Measurements from ENCODE around the gene TLNRD1.

TLNRD1 gene

GRCh38 chr15:81001152-81002008 lies 657 bp downstream of the TLNRD1 start:
- intact Hi-C loops (cut with micrococcal nuclease), result loop anchor here (2.0 to 5.0 kb wide), 2 partner anchors 29 to 266 kb away; no protein-coding TSS in a partner anchor
- Mint-ChIP-seq H3K4me1 (ENCODE audit: low read depth) (peaks cover 42% of the 10 kb centered on the region), H3K27me3 (no peaks in the 10 kb centered on the region), H3K36me3 (ENCODE audit: low read depth) (peaks cover 48% of the 10 kb centered on the region), H3K27ac (peak overlapping the region; percentile 95), H3K9me3 (no peaks in the 10 kb centered on the region), H3K4me3 (peak overlapping the region; percentile 83)

- Mint-ChIP-seq H3K27ac (peak overlapping the region; percentile 95), H3K9me3 (no peaks in the 10 kb centered on the region), H3K4me3 (peak overlapping the region; percentile 83), H3K27me3 (no peaks in the 10 kb centered on the region), H3K4me1 (ENCODE audit: low read depth) (peaks cover 42% of the 10 kb centered on the region), H3K36me3 (ENCODE audit: low read depth) (peaks cover 48% of the 10 kb centered on the region)
- intact Hi-C loops (cut with micrococcal nuclease), result loop anchor here (5.0 kb wide), 1 partner anchor 265 kb away; no protein-coding TSS in a partner anchor
Measured at GRCh38 chr15:81002009-81002330, 1.2 kb downstream of the TLNRD1 start.

- intact Hi-C loops (cut with micrococcal nuclease), result loop anchor here (5.0 kb wide), 1 partner anchor 265 kb away; no protein-coding TSS in a partner anchor
- Mint-ChIP-seq H3K27me3 (no peaks in the 10 kb centered on the region), H3K36me3 (ENCODE audit: low read depth) (peaks cover 48% of the 10 kb centered on the region), H3K4me1 (ENCODE audit: low read depth) (peaks cover 38% of the 10 kb centered on the region), H3K9me3 (no peaks in the 10 kb centered on the region), H3K4me3 (peak overlapping the region; percentile 83), H3K27ac (peak overlapping the region; percentile 95)
Measured at GRCh38 chr15:81002331-81003096, 1.8 kb downstream of the TLNRD1 start.

DNA sequence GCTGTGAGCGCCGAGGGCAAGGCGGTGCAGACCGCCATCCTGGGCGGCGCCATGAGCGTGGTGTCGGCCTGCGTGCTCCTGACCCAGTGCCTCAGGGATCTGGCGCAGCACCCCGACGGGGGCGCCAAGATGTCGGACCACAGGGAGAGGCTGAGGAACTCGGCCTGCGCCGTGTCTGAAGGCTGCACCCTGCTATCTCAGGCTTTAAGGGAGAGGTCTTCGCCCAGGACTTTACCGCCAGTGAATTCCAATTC lies 2.3 kb downstream of the TLNRD1 start:
- H3K27me3 Mint-ChIP-seq, result no peaks in the 10 kb centered on the region
- no peak overlapping the region for H3K27ac Mint-ChIP-seq
- no peaks in the 10 kb centered on the region for H3K9me3 Mint-ChIP-seq
- intact Hi-C loops (cut with micrococcal nuclease), result loop anchor here (5.0 kb wide), 1 partner anchor 264 kb away; no protein-coding TSS in a partner anchor
- H3K4me3 Mint-ChIP-seq, result peak overlapping the region; percentile 44
- H3K36me3 Mint-ChIP-seq (ENCODE audit: low read depth), result peaks cover 48% of the 10 kb centered on the region
- peaks cover 37% of the 10 kb centered on the region for H3K4me1 Mint-ChIP-seq (ENCODE audit: low read depth)

- Mint-ChIP-seq H3K9me3 (no peaks in the 10 kb centered on the region), H3K4me1 (ENCODE audit: low read depth) (peaks cover 26% of the 10 kb centered on the region), H3K36me3 (ENCODE audit: low read depth) (peaks cover 41% of the 10 kb centered on the region), H3K4me3 (no peak overlapping the region), H3K27ac (no peak overlapping the region), H3K27me3 (no peaks in the 10 kb centered on the region)
- intact Hi-C loops (cut with micrococcal nuclease), result no loop called here
Measured at GRCh38 chr15:81006124-81006523, 5.4 kb downstream of the TLNRD1 start.

- H3K27me3 Mint-ChIP-seq, result no peaks in the 10 kb centered on the region
Measured at GRCh38 chr15:81007428-81008064, 6.8 kb downstream of the TLNRD1 start.

GRCh38 chr15:81008312-81008711 lies 7.6 kb downstream of the TLNRD1 start:
- Mint-ChIP-seq H3K27me3 (no peaks in the 10 kb centered on the region), H3K4me1 (ENCODE audit: low read depth) (peaks cover 24% of the 10 kb centered on the region), H3K9me3 (no peaks in the 10 kb centered on the region), H3K4me3 (no peak overlapping the region), H3K27ac (no peak overlapping the region), H3K36me3 (ENCODE audit: low read depth) (peaks cover 25% of the 10 kb centered on the region)
- intact Hi-C loops (cut with micrococcal nuclease), result loop anchor here (2.0 kb wide), 1 partner anchor 14 kb away; no protein-coding TSS in a partner anchor

More at GRCh38 chr15:81007428-81008064, 6.8 kb downstream of the TLNRD1 start:
- intact Hi-C loops (cut with micrococcal nuclease), result loop anchor here (2.0 kb wide), 1 partner anchor 15 kb away; no protein-coding TSS in a partner anchor
- Mint-ChIP-seq H3K9me3 (no peaks in the 10 kb centered on the region), H3K36me3 (ENCODE audit: low read depth) (peaks cover 27% of the 10 kb centered on the region), H3K4me1 (ENCODE audit: low read depth) (peaks cover 26% of the 10 kb centered on the region), H3K27ac (no peak overlapping the region), H3K4me3 (no peak overlapping the region)

DNA sequence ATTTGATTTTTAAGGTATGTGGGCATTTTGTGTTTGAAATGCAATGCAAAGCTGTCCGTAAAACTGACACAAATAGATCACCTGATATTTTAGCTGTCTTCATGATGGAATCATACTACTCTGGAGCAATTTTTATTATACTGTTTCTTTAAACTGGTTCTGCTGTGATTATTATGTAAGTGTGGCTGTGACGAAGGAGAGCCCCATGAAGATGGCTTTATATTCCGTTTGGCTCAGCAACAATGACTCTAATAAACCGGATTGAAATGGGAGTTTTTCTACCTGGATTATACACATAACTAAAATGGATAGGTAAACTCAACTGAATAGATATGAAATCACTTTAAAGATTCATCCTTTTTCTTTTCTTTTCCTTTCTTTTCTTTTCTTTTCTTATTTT lies 9.4 kb downstream of the TLNRD1 start:
- no peaks in the 10 kb centered on the region for H3K27me3 Mint-ChIP-seq
- H3K4me3 Mint-ChIP-seq, result no peak overlapping the region
- intact Hi-C loops (cut with micrococcal nuclease), result no loop called here
- peaks cover 17% of the 10 kb centered on the region for H3K4me1 Mint-ChIP-seq (ENCODE audit: low read depth)
- H3K27ac Mint-ChIP-seq, result no peak overlapping the region
- no peaks in the 10 kb centered on the region for H3K9me3 Mint-ChIP-seq
- H3K36me3 Mint-ChIP-seq (ENCODE audit: low read depth), result peaks cover 11% of the 10 kb centered on the region

DNA sequence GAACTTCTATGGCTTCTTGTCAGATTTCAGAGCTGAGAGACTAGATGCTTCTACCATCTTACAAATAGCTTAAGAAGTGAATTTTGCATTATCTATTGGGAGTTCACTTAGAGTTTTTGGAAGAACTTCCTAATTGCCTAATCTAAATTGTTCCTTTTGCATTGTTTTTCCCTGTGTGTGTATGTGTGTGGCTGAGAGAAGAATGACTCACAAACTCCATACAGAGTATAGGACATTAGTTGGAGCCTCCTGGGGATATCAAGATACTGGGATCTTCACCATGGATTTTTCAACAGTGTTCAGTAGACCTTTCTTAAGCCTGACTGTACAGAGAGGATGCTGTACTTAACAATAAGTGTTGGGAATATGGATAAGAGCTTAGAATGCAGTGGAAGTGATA lies 10.9 kb downstream of the TLNRD1 start:
- H3K36me3 Mint-ChIP-seq (ENCODE audit: low read depth), result peaks cover 7% of the 10 kb centered on the region
- no peaks in the 10 kb centered on the region for H3K27me3 Mint-ChIP-seq
- no peaks in the 10 kb centered on the region for H3K9me3 Mint-ChIP-seq
- intact Hi-C loops (cut with micrococcal nuclease), result no loop called here
- H3K4me1 Mint-ChIP-seq (ENCODE audit: low read depth), result peaks cover 15% of the 10 kb centered on the region
- H3K4me3 Mint-ChIP-seq, result no peak overlapping the region
- H3K27ac Mint-ChIP-seq, result no peak overlapping the region

DNA sequence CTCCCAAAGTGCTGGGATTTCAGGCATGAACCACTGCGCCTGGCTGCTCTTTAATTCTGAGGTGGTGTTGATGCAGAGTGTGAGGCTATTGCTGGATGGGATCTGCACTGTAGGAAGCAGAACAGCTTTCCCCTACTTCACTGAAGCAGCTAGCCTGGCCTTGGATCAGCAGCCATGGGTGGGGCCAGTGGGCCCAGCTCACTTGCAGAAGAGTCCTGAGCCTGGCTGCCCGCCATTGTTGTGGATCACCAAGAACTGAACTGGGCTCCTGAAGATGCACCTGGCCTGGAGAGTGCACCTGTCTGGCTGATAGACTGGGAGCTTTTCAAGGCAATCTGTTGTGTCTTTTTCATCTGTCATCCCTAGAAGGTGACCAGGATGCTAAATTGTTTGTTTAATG lies 11.9 kb downstream of the TLNRD1 start:
- Mint-ChIP-seq H3K4me1 (ENCODE audit: low read depth) (peaks cover 15% of the 10 kb centered on the region), H3K27me3 (no peaks in the 10 kb centered on the region), H3K27ac (no peak overlapping the region), H3K9me3 (no peaks in the 10 kb centered on the region), H3K4me3 (no peak overlapping the region), H3K36me3 (ENCODE audit: low read depth) (peaks cover 7% of the 10 kb centered on the region)
- intact Hi-C loops (cut with micrococcal nuclease), result no loop called here

DNA sequence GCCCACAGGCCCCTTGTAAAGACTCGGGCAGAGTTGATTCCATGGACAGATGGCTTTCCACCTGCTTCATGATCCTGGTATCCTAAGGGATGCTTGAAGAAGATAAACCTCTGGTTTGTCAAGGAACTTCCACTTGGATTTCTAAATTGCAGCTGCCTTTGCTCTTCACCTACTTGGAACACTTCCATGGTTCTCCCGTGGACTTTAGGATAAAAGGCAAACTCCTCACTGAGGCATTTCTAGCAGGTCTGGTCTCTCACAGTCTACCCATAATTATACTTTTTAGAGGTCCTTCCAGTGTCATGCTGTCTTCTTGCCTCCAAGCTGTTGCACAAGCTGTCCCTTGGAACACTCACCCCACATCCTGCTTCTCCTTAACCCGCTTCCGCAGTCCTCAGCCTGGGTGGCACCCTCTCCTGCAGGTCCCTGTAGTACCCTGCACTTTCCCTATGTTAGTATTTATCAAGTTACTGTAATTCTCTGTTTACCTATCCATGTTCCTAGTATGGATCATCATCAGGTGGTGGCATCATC lies 12.7 kb downstream of the TLNRD1 start:
- H3K36me3 Mint-ChIP-seq (ENCODE audit: low read depth), result peaks cover 7% of the 10 kb centered on the region
- H3K4me3 Mint-ChIP-seq, result no peak overlapping the region
- H3K27ac Mint-ChIP-seq, result no peak overlapping the region
- no peaks in the 10 kb centered on the region for H3K9me3 Mint-ChIP-seq
- peaks cover 15% of the 10 kb centered on the region for H3K4me1 Mint-ChIP-seq (ENCODE audit: low read depth)
- intact Hi-C loops (cut with micrococcal nuclease), result no loop called here
- H3K27me3 Mint-ChIP-seq, result no peaks in the 10 kb centered on the region

DNA sequence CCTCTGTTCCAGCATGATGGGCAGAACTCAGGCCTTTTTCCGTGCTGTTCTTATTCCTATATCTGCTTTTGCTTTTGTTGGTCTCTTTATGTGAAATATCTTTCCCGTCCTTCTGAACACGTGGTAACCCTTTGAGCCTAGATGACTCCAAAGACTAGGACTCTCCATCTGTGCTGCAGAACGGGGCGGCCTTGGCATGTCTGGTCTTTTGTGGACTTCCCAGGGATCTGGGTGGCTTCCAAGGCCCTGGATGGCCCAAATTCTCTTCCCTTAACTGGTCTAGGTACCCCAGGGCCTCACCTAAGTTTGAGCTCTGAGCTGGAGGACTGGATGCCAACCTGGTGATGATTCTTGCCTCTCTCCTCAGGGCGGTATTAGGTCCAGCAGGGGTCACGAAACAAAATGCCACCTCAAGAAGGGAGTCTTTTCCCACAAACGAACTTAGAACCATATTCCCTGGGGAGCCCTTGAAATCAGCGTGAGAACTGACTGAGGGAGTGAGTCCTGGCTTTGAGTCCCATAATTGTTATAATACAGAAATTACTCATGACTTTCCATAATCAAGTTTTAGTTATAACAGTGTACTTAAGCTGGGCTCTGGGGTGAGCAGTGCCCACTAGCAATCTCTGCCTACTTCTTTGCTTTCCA lies 13.8 kb downstream of the TLNRD1 start:
- Mint-ChIP-seq H3K36me3 (ENCODE audit: low read depth) (peaks cover 7% of the 10 kb centered on the region), H3K4me1 (ENCODE audit: low read depth) (peaks cover 15% of the 10 kb centered on the region), H3K27me3 (no peaks in the 10 kb centered on the region), H3K9me3 (no peaks in the 10 kb centered on the region), H3K27ac (peak overlapping the region; percentile 1), H3K4me3 (no peak overlapping the region)
- intact Hi-C loops (cut with micrococcal nuclease), result no loop called here

DNA sequence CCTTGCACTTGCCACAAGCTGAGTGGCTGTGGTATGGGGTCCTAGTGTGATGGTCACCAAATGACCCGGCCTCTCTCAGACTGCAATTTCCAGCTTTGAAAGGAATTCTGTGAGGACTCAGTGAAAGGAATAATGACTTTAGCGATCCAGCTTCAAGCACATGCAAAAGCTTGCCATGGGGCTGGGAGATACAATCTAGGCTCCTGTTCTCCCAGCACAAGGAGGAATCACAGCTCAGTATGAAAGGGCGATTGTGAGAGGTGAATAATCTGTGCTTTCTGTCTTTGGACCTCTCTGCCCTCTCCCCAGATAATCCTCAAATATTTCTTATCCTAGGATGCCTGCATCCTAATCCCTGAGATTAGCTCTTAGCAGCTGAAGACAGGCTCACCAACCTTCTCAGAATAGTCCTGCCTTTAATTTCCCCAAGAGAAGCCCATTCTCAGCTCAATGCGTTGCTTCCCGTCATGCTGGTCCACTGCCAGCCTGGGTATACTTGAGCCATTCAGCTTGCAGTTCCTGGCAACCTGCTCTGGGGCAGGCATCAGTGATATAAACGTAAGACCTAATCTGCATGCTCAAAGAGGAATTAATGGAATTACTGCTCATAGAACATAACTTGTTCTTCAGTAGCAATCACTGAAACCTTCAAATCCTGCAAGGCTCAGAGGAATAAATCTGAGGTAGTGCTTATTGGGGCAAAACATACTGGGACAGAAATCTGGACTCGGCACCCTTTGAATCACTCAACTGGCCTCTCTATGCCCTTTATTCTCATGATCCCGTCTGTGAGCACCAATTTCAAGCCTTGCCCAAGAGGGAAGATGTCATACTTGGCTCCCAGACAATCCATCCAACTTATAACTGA lies 15.1 kb downstream of the TLNRD1 start:
- no peaks in the 10 kb centered on the region for H3K27me3 Mint-ChIP-seq
- H3K9me3 Mint-ChIP-seq, result no peaks in the 10 kb centered on the region
- H3K4me3 Mint-ChIP-seq, result no peak overlapping the region
- no peak overlapping the region for H3K27ac Mint-ChIP-seq
- peaks cover 15% of the 10 kb centered on the region for H3K4me1 Mint-ChIP-seq (ENCODE audit: low read depth)
- peaks cover 7% of the 10 kb centered on the region for H3K36me3 Mint-ChIP-seq (ENCODE audit: low read depth)
- intact Hi-C loops (cut with micrococcal nuclease), result no loop called here
